Endometrial microvascular endothelial cells (primary cell): ENCODE results near the gene NYNRIN. TPM values are rescaled to one million over a fixed set of nuclear protein-coding genes. Genes with fewer than 3 reads are reported as not detected.
"Not testable (repeated sequence)": the region's sequence is repeated elsewhere in the genome, so short reads cannot be mapped to it uniquely, and the experiment has no call there.

Experiments used
- in situ Hi-C: cut with HindIII; loops from 2 replicates; pipeline ENCODE4 v1.10.0; 2017; ENCODE audit warnings: low sequenced_read_pairs, low pct_unique_long_range_greater_than_20kb; ENCODE audit errors: inconsistent ontology term
- total RNA-seq: library from RNA; depleted of rRNA; stranded (reverse); fragments of >200 nt; gene quantifications from one replicate; pipeline ENCODE4 v1.2.3, GENCODE V29; 2015; ENCODE audit errors: inconsistent ontology term

NYNRIN gene
- total RNA-seq, 1 donor from 2014 or later: 6.9 TPM

DNA sequence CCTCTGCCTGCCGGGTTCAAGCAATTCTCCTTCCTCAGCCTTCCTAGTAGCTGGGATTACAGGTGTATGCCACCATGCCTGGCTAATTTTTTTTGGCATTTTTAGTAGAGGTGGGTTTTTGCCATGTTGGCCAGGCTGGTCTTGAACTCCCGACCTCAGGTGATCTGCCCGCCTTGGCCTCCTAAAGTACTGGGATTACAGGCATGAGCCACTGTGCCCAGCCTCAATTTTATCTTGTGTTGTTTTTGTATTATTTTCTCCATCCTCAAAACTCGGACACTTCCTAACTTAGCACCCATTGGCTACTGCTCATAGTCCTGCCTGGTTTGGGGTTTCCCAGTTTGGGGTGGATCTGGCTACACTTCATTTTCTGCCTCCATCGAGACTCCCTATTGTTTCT lies 11.2 kb upstream of the NYNRIN start:
- in situ Hi-C loops: not testable (repeated sequence)

DNA sequence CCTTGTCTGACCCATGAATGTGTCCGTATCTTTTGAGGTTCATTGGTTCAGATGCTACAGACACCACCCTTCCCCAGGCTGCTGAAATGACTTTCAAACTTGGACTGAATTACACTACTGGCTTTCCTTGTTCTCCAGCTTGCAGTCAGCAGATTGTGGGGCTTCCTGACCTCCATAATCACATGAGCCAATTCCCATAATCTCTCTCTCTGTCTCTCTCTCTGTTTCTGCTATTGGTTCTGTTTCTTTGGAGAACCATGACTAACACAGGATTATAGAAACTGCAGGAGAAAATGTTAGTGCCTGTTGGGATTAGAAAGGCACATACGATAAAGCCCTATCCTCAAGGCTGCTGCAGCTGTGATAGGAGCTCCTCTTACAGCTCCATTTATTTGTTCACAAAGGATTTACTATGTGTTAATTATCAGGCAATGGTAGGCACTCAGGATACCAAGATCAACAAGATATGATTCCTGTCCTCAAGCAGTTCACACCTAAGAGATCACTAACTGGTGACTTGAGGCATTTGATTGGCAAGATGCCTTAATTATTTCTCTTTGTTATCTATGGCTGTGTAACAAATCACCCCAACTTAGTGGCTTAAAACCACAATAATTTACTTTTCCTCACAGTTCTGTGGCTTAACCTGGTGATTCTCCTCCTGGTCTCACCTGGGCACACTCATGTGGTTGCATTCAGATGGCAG lies 10.2 kb upstream of the NYNRIN start:
- in situ Hi-C loops: no loop called here

DNA sequence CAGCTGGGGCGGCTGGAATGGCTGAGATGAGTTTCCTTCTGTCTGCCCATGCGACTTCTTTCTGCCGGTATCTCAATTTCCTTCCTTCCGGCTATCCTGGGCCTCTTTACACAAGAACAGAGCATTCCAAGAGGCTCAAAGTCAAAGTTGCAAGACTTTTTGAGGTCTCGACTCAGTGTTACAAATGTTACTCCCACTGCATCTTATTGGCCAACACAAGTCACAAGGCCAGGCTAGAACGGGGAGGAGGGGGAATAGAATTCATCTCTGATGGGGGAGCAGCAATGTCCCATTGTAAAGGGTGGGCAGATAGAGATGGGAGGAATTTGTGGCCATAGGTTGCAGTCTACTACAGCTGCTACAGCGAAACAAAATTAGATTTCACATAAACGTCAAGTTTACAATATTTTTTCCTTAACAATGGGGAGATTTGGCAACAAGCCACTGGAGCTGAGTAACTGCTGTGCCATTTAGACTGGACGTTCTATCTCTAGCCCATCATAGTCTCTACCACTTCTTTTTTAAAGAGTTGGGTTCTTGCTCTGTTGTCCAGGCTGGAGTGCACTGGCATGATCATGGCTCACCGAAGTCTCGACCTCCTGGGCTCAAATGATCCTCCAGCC lies 9.5 kb upstream of the NYNRIN start:
- in situ Hi-C loops: no loop called here

DNA sequence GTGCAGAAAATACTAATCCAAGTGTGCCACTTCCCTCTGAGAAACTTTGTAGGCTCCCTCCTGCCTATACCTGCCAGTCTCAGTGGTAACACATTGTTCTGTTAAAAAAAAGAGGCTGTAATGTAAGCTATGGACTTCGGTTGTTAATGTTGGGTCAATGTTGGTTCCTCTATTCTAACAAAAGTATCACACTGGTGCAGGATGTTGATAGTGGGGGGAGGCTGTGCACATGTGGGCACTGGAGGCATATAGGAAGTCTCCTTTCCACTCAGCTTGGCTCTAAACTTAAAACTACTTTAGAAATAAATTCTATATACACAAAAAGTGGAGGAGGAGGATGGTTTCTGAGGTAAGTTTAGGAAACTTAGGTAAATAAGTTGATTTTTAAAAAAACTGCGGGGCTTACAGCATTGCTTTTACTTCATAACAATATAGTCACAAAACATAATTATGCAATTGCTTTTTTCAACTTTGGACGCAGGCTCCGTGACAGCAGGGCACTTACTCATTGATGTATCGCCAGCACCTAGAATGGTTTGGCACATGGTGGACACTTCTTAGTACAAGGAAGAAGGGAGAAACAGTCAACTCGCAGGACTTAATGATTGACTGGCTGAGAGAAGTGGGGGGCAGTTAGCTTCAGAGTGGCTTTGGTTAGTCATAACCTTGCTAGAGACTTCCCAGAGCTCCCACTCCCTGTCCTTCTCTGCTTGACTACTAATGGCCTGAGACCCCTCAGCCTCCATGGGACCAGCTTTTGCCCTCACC lies 7.9 kb upstream of the NYNRIN start:
- in situ Hi-C loops: no loop called here

DNA sequence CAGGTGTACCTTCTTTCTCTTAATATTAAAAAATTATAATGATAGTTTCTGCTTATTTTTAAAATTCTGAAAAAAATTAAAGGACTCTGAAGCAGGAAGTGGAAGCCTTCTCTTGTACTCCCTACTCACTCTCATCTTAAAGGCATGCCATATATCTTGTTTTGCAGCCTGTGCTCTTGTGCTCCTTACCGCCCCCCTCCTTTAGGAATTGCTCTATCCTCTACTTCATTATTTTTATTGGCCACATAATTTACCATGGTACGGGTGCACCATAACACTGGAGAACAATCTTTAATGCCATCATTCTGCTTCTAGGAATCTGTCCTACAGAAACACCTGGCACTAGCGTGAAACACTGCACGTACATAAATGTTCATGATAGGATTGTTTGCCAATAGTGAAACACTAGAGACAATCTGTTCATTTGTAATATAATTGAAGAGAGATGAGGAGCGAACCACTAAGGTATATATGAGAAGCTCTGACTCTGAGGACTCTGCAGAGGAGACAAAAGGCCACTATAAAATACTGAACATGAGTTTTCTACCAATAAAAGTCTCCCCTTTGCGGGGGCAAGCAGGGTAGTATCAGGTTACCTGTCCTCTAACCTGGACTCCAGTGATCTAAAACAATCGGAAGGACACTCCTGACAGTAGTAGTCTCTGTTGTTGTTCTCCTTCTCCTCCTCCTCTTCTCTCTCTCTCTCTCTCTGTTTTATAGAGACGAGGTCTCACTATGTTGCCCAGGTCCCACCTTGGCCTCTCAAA lies 6.3 kb upstream of the NYNRIN start:
- in situ Hi-C loops: no loop called here

DNA sequence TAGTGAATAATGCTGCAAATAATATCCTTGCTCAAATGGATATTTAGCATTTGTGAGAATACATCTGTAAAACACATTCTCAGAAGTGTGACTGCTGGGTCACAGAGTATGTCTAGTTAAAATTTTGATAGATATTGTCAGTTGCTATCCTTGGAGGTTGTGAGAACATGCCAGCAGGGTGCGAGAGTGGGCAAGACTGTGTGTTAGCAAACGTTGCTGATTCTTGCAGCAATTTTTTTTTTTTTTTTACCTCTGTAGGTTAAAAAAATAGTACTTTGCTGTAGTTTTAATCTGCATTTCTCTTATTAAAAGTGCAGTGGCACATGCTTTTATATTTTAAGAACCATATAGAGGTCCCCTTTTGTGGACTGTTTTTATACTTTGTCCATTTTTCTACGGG lies 4.5 kb upstream of the NYNRIN start:
- in situ Hi-C loops: no loop called here

DNA sequence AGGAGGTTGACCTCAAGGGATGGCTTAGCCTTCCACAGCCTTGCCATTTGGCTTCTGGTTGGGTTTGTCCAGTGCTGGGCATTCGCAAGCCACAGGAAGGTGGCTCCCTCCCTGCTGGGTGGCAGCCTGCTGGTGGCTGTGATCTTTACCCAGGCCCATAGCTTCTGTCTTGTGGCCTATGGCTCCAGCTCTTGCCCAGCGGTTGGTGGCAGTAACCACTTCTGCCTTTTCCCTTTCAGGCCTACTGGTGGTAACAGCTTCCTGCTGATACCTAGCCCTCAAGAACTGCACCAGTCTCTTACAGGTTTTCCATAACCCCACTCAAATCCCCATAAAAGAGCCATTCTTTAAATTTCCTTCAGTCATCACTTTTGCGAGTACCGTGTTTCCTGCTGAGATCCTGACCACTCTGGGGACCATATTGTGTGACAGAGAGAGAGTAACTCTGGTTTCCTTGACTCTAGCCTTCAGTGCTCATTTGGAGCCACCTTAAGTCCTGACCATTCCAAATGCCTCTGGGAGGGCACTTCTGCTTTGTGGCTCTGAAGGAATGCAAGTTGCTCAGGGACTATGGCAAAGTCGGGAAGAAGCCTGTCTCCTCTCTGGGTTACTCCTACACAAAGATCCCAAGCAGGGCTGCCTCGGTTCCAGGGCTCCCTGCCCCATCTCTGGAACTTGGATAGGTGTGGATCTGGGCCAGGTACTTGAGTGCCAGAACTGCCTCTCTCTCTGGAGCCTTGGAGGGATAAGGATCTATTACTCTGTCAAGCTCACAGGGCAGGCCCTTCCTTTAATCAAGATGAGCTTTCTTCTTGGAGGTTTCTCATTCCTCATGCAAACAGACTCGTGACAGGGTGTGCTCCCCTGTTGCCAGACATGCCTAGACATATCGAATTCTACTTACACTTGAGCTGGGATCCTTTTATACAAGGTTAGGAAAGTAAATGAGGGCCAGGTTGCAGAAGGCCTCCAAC lies 2.9 kb upstream of the NYNRIN start:
- in situ Hi-C loops: no loop called here

DNA sequence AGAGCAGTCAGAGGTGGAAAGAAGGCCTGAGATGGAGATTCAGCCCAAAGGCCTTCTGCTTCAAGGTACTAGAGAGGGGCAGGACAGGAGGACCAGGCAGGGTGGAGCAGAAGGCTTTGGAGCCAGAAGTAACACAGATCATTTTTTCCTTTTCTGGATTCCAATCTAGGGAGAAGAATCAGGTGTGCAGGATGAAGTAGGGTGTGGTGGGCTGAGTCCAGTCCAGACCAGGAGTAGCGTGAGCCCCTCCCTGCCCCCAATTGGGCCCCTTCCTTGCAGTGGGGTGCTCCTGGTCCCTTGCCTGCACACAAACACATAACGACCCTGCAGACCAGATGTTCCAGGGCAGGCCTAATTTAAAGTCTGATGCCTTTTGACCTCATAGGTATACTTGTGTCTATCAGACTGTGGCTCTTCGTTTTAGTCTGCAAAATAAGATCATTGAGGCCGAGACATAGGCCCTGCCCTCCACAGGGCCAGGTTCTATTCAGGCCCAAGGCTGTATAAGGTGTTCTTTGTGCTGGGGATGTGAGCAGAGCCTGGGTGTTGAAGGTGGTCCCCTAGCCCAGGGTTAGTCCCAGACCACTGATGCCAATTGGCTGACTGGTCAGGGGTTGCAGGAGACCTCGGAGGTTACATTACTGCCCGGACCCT lies 1.0 kb upstream of the NYNRIN start:
- in situ Hi-C loops: no loop called here

DNA sequence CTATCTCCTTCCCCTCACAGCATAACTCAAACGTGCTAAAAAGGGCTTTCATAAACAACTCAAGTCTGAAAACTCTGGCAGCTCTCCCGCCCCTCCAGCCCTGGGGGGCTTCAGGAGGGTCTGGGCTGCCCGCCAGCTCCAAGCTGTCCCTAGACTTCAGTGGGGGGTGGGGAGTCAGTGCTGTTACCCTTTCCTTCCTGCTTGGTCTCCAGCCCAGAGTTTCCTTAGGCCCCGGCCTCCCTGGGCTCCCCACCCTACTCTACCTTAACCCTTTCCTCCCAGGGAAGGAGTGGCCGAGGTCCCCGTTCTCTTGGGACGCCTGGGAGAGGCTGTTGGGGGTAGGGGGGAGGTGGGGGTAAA lies 530 bp upstream of the NYNRIN start:
- in situ Hi-C loops: no loop called here

DNA sequence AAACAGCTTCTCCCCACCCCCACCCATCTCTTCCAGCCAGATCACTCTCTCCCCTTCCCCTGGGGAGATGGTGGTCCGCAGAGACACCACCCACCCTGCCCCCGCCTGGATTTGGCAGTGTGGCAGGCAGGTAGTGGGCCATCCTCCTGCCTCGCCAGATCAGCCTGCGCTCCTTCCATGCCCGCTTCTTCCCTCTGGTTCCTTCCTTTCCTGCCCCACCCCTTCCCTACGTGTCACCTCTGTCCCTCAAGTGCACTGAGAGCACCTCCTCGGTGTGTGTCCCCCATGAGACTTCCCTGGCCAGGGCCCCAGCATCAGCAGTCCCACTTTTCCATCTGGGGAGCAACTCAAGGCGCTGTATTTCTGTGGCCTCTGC lies 632 bp downstream of the NYNRIN start:
- in situ Hi-C loops: no loop called here

DNA sequence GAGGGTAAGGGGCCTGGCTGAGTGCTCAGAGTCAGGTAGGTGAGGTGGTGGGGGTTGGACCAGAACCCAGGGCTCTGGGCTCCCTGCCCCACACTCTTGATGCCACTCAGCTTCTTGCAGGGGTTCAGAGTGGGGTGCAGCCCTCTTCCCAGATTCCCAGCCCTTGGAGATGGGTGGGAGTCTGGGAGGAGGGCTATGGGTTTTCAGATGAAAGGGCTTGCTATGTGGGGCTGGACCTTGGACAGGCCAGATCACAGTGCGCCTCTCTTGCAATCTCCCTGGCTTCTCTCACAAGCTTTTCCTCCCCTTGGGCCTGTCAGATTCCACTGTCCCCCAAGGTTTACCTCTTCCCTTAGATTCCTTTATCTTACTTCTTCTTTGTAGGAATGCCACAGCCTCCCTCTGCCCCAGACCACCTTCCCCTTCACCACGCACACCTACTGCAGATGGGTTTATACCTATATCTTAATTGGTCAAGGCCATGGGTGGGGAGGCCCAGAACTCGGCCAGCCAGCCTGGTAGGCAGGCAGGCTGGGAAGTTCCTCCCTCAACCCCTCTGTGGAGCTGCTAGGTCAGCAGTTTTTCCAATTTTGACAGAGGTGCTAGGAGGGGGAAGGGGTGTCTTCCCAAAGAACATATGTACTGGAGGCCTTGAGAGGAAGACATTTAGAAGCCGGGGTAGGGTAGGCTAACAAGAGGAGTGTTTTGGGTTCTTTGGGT lies 1.4 kb downstream of the NYNRIN start:
- in situ Hi-C loops: no loop called here

DNA sequence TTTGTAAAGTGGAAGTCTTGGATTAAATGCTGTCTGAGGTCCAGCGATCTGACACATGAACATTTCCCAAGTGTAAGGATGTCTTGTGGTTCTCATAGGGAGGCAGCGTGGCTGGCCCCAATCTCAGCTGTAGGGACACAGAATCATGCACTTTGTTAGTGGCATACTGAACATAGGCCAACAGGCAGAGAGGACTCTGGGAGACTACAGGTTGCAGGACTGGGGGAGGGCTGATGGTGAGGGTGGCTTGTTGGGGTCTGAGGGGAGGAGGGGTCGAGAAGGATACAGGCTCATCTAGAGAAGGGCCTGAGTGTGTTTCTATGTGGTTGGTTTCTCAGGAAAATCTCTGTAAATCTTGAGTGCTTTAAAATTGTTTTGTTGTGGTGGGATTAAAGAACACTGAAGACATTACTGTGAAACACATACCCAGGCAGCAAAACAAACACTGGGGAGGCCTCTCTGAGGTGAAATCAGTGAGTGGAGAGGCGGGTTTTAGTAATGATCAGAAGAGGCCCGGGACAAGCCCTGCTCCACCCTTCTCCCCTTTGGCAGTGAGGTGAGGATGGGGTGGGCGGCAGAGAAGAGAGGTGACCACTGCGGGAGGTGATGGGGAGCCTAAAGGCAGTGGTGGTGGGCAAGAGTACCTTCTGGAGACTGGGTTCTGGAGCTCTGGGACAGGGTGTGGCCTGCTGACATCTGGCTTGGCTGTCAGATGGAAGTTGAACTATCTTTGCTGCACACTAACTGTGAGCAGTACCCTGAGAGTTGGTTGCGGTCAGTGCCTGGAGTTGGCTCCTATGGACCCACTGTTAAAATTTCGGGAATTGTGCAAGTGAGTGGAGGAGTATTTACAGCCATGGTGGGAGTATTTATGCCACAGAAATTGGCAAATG lies 3.3 kb downstream of the NYNRIN start:
- in situ Hi-C loops: no loop called here

DNA sequence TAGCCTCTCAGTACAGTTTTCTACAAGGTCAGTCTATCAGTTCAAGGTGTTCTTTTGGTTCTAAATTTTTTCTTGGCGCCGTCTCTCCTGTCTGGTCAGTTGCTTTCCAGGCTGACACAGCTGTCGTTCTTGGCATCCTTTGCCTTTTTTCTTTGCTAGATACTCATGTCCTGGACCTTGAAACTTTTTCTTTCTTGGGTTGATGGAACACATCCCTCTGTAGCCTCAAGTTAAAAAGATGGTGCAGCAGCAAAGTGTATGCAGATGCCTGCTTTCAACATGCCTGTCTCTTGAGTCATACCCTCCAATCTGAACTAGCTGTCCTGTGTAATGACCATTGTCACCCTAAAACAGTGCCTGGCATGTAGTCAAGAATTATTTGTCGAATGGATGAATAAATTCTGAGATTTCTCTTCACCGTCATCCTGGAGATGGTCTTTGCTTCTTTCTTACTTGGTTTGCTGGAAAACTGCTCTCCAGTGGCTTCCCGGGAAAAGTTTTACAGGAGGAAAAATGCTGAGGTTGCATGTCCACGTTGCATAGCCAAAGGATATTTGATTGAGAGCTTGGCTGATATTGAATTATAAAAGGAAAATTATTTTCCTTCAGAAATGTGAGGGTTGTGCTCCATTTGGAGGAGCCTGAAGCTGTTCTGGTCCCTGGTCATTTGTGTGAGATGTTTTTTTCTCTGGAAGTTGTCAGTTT lies 4.6 kb downstream of the NYNRIN start:
- in situ Hi-C loops: no loop called here

DNA sequence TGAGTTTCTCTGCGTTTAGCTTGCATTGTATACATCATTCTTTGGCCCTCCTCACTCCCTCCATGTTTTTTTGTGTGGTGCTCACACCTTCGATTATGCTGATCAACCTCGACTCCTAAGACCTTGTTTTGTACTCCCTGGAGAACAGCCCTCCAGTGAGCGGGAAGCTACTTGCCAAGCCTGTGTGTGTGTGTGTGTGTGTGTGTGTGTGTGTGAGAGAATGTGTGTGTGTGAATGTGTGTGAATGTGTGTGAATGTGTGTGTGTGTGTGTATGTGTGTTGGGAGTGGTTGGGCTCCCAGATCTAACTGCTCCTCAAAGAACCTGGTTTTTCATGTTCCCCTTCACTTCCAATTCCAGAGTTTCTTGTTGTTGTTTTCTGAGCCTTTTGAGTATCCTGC lies 6.0 kb downstream of the NYNRIN start:
- in situ Hi-C loops: no loop called here

DNA sequence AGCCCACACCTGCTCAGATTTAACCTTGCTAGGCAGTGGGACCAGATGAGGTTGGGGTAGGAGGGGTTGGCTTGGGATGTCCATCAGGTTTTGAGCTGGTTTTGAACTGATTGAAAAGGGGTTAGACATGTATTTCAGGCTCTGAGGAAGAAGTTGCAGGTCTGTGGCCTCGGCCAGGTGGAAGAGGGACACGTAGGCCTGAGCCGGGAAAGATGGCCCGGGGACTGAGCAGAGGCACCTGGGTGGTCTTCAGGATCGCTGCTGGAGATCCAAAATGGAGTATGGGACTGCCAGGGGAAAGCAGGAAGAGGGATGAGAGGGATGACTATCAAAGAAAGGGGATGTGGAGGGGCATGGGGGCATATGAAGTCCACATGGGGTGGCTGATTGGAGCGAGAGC lies 7.6 kb downstream of the NYNRIN start:
- in situ Hi-C loops: no loop called here
